SK-N-MC (cell line): Measurements from ENCODE around the gene ELP2.

ENCODE experiments used
- DNase-seq: peaks from one replicate; pipeline ENCODE4 v3.0.0-alpha.2; 2011; ENCODE audit warnings: low read depth, low spot score
- H3K27ac ChIP-seq: fragments of 200-600 bp; sonication (generic); 2 replicates; pipeline ENCODE4 v1.5.1; 2016; ENCODE audit warnings: mixed run types
- H3K36me3 ChIP-seq: fragments of 200-600 bp; sonication (generic); 2 replicates; pipeline ENCODE4 v1.6.1; 2017; ENCODE audit warnings: antibody characterized with exemption, low read length, mixed read lengths; ENCODE audit not compliant: insufficient read depth
- H3K4me3 ChIP-seq: fragments of 200-600 bp; sonication (generic); 2 replicates; pipeline ENCODE4 v1.5.1; 2016
- H3K9ac ChIP-seq: fragments of 200-600 bp; sonication (generic); 2 replicates; pipeline ENCODE4 v1.8.0; 2017; ENCODE audit warnings: mixed run types, mixed read lengths; ENCODE audit not compliant: insufficient read length
- H3K9me3 ChIP-seq: fragments of 200-600 bp; sonication (generic); 2 replicates; pipeline ENCODE4 v1.6.1; 2017; ENCODE audit warnings: low read depth, mild to moderate bottlenecking, antibody characterized with exemption, low read length, moderate library complexity, mixed read lengths
- EZH2 ChIP-seq: fragments of 200-600 bp; sonication (generic); IDR thresholded peaks from one replicate; pipeline ENCODE4 v1.6.1; 2017; ENCODE audit warnings: antibody characterized with exemption
- FOXP2 ChIP-seq: optimal IDR thresholded peaks from 2 replicates; pipeline ENCODE3; 2011; ENCODE audit warnings: mild to moderate bottlenecking, moderate library complexity; ENCODE audit not compliant: insufficient read depth; ENCODE audit errors: extremely low read length, control extremely low read depth
- POLR2AphosphoS5 ChIP-seq: IDR thresholded peaks from 2 replicates; pipeline ENCODE4 v1.6.1; 2012; ENCODE audit warnings: mild to moderate bottlenecking, low read depth, low read length, borderline replicate concordance

ELP2 gene

DNA sequence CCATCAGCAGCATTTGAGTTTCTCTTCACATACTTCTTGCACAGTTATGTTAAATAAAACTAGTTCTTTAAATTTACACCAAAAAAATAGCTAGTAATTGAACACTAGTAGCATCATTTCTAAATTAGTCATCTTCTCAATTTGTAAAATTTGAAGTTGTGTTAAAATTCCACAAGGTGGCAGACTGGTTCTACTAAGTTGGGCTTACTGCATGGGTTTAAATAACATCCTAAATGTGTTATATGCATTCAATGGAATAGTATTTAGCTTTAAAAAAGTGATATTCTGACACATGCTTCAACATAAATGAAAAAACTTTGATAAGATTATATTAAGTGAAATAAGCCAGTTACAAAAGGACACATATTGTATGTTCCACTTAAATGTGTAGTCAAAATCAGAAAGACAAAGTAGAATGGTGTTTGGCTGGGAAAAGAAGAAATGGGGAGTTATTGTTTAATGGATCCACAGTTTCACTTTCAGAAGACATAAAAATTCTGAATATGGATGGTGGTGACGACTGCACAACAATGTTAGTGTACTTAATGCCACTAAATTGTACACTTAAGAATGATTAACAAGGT lies 33.7 kb upstream of the ELP2 start:
- Histone ChIP-seq H3K4me3 (no peak overlapping the region), H3K36me3 (no peaks in the 10 kb centered on the region), H3K27ac (no peak overlapping the region), H3K9me3 (no peaks in the 10 kb centered on the region), H3K9ac (no peak overlapping the region)
- DNase-seq = peak; percentile 50
- TF ChIP-seq POLR2AphosphoS5 (no peak), FOXP2 (no peak), EZH2 (no peak)

GRCh38 chr18:36096955-36097354 lies 32.7 kb upstream of the ELP2 start:
- Histone ChIP-seq H3K9ac (no peak overlapping the region), H3K4me3 (no peak overlapping the region), H3K9me3 (no peaks in the 10 kb centered on the region), H3K27ac (no peak overlapping the region), H3K36me3 (no peaks in the 10 kb centered on the region)
- DNase-seq = no peak
- TF ChIP-seq EZH2 (no peak), FOXP2 (no peak), POLR2AphosphoS5 (no peak)

DNA sequence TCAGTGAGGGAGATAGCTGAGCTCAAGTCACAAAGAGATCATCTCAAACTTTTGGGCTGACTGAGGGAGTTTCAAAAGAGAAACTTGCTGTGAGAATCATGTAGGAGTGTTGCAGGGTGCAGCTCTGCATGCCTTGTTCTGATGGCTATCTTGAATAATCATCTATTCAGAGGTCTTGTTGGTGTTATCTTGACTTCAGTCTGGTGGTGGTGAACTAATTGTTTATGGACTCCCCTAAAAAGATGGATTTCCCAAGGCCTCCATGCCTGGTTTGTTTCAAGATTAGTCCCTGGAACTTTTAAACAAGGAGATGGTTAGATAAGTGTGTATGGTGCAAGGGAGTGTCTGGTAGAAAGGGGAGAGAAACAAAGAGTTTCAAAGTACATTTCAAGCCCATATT lies 30.4 kb upstream of the ELP2 start:
- no peaks in the 10 kb centered on the region for H3K36me3 ChIP-seq
- H3K9ac ChIP-seq = no peak overlapping the region
- H3K27ac ChIP-seq = no peak overlapping the region
- DNase-seq = no peak
- TF ChIP-seq POLR2AphosphoS5 (no peak), EZH2 (no peak), FOXP2 (no peak)
- no peak overlapping the region for H3K4me3 ChIP-seq
- H3K9me3 ChIP-seq = no peaks in the 10 kb centered on the region

- H3K36me3 ChIP-seq = no peaks in the 10 kb centered on the region
- no peak for TF ChIP-seq POLR2AphosphoS5
- TF ChIP-seq EZH2 = no peak
- TF ChIP-seq FOXP2 = no peak
- no peaks in the 10 kb centered on the region for H3K9me3 ChIP-seq
- H3K4me3 ChIP-seq = no peak overlapping the region
- no peak overlapping the region for H3K9ac ChIP-seq
- H3K27ac ChIP-seq = no peak overlapping the region
- no peak for DNase-seq
Observed at GRCh38 chr18:36101943-36102342, 27.8 kb upstream of the ELP2 start.

DNA sequence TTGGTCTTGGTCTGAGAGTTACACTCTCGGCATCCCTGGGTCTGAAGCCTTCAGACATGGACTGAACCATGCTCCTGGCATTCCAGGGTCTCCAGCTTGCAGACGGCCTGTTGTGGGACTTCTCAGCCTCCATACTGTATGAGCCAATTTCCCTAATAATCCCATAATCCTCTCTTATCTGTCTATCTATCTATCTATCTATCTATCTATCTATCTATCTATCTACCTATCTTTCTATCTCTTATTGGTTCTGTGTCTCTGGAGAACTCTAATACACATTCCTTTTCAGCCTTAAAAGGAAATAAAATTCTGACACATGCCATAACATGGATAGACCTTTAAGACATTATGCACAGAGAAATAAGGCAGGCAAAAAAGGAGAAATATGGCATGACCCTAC lies 24.9 kb upstream of the ELP2 start:
- DNase-seq = no peak
- no peak overlapping the region for H3K4me3 ChIP-seq
- no peak overlapping the region for H3K27ac ChIP-seq
- H3K9ac ChIP-seq = no peak overlapping the region
- no peaks in the 10 kb centered on the region for H3K9me3 ChIP-seq
- TF ChIP-seq EZH2 = no peak
- TF ChIP-seq POLR2AphosphoS5 = no peak
- TF ChIP-seq FOXP2 = no peak
- H3K36me3 ChIP-seq = peaks cover 3% of the 10 kb centered on the region; the same call in 1 of the 2 replicates

GRCh38 chr18:36107477-36107876 lies 22.2 kb upstream of the ELP2 start:
- Histone ChIP-seq H3K9me3 (no peaks in the 10 kb centered on the region), H3K27ac (no peak overlapping the region), H3K9ac (no peak overlapping the region), H3K4me3 (no peak overlapping the region), H3K36me3 (peaks cover 21% of the 10 kb centered on the region)
- DNase-seq = no peak
- TF ChIP-seq EZH2 (no peak), POLR2AphosphoS5 (no peak), FOXP2 (no peak)

DNA sequence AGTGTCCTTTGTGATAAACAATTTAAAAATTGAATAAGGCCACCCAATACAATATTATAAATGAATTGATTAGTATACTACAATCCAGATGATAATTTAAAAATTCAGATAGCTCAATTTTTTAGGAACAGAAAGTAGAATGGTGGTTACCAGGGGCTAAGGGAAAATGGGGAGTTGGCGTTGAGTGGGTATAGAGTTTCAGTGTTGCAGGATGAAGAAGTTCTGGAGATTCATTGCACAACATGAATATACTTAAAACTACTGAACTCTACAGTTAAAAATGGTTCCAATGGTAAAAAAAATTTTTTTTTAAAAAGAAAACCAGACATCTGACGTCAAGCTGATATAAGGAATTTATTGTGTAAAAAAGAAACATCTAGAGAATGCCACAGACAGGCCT lies 21.5 kb upstream of the ELP2 start:
- Histone ChIP-seq H3K27ac (no peak overlapping the region), H3K9ac (no peak overlapping the region), H3K4me3 (no peak overlapping the region), H3K9me3 (no peaks in the 10 kb centered on the region), H3K36me3 (peaks cover 28% of the 10 kb centered on the region)
- TF ChIP-seq FOXP2 (no peak), POLR2AphosphoS5 (no peak), EZH2 (no peak)
- no peak for DNase-seq

DNA sequence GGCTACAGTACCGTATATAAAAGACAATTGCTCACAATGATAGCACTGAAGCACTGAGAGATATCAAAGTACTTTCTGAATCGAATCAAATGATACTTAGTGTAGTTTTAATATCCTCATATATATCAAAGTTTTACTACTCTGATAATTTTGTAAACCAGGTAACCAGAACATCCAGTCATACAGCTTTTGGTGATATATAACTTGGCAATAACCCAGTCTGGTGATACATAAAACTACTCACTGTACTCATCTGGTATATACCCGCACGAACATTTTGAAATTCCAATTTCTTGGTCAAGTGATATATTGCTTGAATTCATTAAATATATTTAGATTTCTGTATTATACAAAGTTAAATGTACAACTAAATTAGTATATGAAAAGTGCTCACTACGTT lies 21.1 kb upstream of the ELP2 start:
- no peak overlapping the region for H3K9ac ChIP-seq
- no peak overlapping the region for H3K27ac ChIP-seq
- no peak for DNase-seq
- TF ChIP-seq EZH2 (no peak), FOXP2 (no peak), POLR2AphosphoS5 (no peak)
- H3K36me3 ChIP-seq = peaks cover 31% of the 10 kb centered on the region
- no peak overlapping the region for H3K4me3 ChIP-seq
- H3K9me3 ChIP-seq = no peaks in the 10 kb centered on the region

GRCh38 chr18:36109737-36110136 lies 20.0 kb upstream of the ELP2 start:
- H3K9me3 ChIP-seq = no peaks in the 10 kb centered on the region
- DNase-seq = no peak
- H3K4me3 ChIP-seq = no peak overlapping the region
- peaks cover 41% of the 10 kb centered on the region for H3K36me3 ChIP-seq
- no peak overlapping the region for H3K9ac ChIP-seq
- no peak overlapping the region for H3K27ac ChIP-seq
- TF ChIP-seq POLR2AphosphoS5 = no peak
- no peak for TF ChIP-seq FOXP2
- TF ChIP-seq EZH2 = no peak
